GM12891 (cell line): ENCODE measurements around the gene GNLY.
A peak's percentile ranks its signal among the peaks of the same experiment; 100 is the strongest.
"Not testable (repeated sequence)": the region's sequence is repeated elsewhere in the genome, so short reads cannot be mapped to it uniquely, and the experiment has no call there.

Experiments
- DNase-seq: peaks from one replicate; pipeline ENCODE4 v3.0.0; 2011; ENCODE audit warnings: low spot score; ENCODE audit not compliant: insufficient read length
- FAIRE-seq: peaks from 2 replicates; lab custom pipeline; 2011; peaks lifted over from hg19 to GRCh38; lab: Jason Lieb, UNC
- PAX5 ChIP-seq: IDR thresholded peaks from 2 replicates; pipeline ENCODE4 v1.6.1; 2011; ENCODE audit warnings: low read length, moderate library complexity, mild to moderate bottlenecking; ENCODE audit not compliant: insufficient read depth, severe bottlenecking
- POLR2A ChIP-seq: IDR thresholded peaks from 2 replicates; pipeline ENCODE4 v1.6.1; 2011; ENCODE audit warnings: low read depth, low read length, control low read depth
- POLR2AphosphoS5 ChIP-seq: IDR thresholded peaks from 2 replicates; pipeline ENCODE4 v1.6.1; 2011; ENCODE audit warnings: low read depth, low read length, control low read depth
- POU2F2 ChIP-seq: IDR thresholded peaks from 2 replicates; pipeline ENCODE4 v1.6.1; 2011; ENCODE audit warnings: low read depth, mild to moderate bottlenecking, control low read depth, low read length, moderate library complexity
- SPI1 ChIP-seq: IDR thresholded peaks from 2 replicates; pipeline ENCODE4 v1.6.1; 2011; ENCODE audit warnings: low read depth, low read length, control low read depth
- TAF1 ChIP-seq: IDR thresholded peaks from 2 replicates; pipeline ENCODE4 v1.6.1; 2011; ENCODE audit warnings: low read depth, low read length, control low read depth

Gene GNLY

GRCh38 chr2:85663594-85664565 is 30.3 kb upstream of the GNLY start:
- FAIRE-seq (no peak), DNase-seq (no peak)
- TF ChIP-seq POLR2A = no peak
- TF ChIP-seq TAF1 = no peak
- no peak for TF ChIP-seq POLR2AphosphoS5
- no peak for TF ChIP-seq SPI1
- TF ChIP-seq POU2F2 = no peak
- TF ChIP-seq PAX5 = no peak

DNA sequence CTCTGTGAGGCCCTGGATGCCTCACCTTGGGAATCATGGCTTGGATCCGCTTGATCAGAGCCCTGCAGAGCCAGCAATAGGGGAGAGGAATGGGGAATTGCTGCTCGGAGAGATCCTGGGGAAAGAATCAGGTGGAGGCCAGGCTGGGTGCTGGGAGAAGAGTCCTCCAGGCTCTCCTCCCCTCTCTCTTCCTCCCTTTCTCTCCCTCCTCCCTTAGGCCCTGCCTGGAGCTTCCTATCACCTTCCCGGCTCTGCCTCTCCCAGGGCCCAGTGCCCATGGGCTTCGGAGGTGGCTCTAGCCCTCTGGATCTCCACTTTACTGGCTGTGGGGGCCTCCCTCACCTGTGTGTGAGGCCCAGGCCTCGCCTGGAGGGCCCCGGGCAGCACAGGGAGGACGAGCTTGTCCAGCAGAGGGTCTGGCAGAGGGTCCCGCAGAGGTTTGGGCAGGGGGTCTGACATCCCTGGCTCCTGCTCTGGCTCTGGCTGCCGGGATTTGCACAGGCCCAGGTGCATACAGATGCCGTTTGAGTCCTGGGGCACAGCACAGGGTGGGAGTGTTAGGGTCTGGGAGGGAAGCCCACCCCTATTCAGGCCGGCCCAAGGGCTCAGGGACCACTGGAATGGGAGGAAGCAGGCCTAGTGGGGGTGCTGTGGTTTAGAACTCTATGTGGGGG is 28.8 kb upstream of the GNLY start:
- DNase-seq (no peak), FAIRE-seq (no peak)
- TF ChIP-seq TAF1 (no peak), POLR2AphosphoS5 (no peak), POU2F2 (no peak), POLR2A (no peak), PAX5 (no peak), SPI1 (no peak)

DNA sequence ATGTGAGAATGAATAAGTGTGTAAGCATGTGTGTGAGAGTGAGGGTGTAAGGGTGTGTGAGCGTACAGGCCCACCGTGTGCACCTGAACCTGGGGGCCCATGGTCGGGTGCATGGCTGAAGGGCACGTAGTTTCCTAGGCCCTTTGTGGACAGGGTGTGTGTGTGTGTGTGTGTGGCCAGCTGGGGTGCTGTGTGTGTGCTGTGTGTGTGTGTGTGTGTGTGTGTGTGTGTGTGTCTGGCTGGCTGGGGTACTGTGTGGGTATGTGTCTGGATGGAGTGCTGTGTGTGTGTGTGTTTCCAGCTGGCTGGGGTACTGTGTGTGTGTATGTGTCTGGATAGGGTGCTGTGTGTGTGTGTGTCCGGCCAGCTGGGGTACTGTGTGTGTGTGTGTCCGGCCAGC is 28.1 kb upstream of the GNLY start:
- no peak for FAIRE-seq
- DNase-seq = no peak
- TF ChIP-seq POLR2AphosphoS5 (no peak), POLR2A (no peak), TAF1 (no peak), POU2F2 (no peak), SPI1 (no peak), PAX5 (no peak)

DNA sequence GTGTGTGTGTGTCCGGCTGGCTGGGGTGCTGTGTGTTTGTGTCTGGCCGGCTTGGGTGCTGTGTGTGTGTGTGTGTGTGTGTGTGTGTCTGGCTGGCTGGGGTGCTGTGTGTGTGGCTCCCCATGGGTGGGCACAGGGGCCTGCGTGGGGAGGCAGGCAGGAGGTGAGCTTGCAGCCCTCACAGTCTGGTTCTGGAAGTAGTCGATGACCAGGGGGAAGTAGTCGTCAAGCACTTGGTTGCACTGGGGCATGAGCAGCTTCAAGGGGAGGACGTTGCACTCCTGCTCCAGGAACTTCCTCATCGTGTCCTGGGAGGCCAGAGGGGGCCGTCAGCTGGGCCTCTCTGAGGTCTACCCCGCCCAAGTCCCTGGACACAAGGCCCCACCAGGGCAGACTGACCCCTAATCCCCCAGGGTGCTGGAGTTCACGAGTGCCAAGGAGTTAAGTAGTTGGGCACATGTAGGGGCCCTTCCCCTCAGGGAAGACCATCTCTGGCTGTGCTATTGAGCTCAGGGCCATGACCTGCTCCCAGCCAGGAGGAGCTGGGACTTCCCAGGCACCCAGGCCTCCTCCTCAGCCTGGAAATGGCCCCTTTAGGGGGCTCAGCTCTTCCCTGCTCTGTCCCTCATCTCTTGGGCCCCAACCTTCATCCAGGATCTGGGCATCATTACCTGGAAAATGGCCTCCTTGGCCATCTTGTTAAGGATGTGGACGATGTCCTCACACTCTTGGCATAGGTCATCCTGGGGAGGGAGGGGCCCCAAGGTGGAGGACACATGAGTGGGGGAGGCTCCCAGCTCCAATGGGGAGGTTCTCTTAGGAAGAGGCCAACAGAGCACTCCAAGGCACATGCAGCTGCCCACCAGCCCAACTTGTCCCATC is 27.5 kb upstream of the GNLY start:
- FAIRE-seq = no peak
- no peak for TF ChIP-seq POLR2A
- no peak for TF ChIP-seq TAF1
- no peak for TF ChIP-seq PAX5
- no peak for TF ChIP-seq SPI1
- TF ChIP-seq POLR2AphosphoS5 = no peak
- TF ChIP-seq POU2F2 = no peak
- no peak for DNase-seq

GRCh38 chr2:85667561-85668008 is 26.6 kb upstream of the GNLY start:
- no peak for DNase-seq
- no peak for FAIRE-seq
- TF ChIP-seq TAF1 = no peak
- TF ChIP-seq POLR2AphosphoS5 = no peak
- no peak for TF ChIP-seq POLR2A
- TF ChIP-seq PAX5 = no peak
- no peak for TF ChIP-seq POU2F2
- TF ChIP-seq SPI1 = no peak

- no peak for FAIRE-seq
- TF ChIP-seq POU2F2 = no peak
- no peak for TF ChIP-seq PAX5
- TF ChIP-seq SPI1 = no peak
- TF ChIP-seq TAF1 = no peak
- no peak for TF ChIP-seq POLR2AphosphoS5
- no peak for TF ChIP-seq POLR2A
- DNase-seq = no peak
Observed at GRCh38 chr2:85668009-85668856, 25.9 kb upstream of the GNLY start, which contains the start of gene SFTPB. SFTPB (minus strand) TSS chr2:85668199; CDS start chr2:85668183, 16 bp downstream.

GRCh38 chr2:85668857-85669142 is 25.4 kb upstream of the GNLY start:
- no peak for FAIRE-seq
- DNase-seq = no peak
- TF ChIP-seq PAX5 (no peak), POLR2AphosphoS5 (no peak), TAF1 (no peak), POLR2A (no peak), SPI1 (no peak), POU2F2 (no peak)

- peak; percentile 92 for FAIRE-seq
- TF ChIP-seq POU2F2 (peak; percentile 59; the same call in 1 of the 2 replicates), PAX5 (peak; percentile 5), SPI1 (peak; percentile 89), POLR2AphosphoS5 (no peak), POLR2A (no peak), TAF1 (no peak)
- no peak for DNase-seq
Observed at GRCh38 chr2:85669549-85669948, 24.6 kb upstream of the GNLY start.

DNA sequence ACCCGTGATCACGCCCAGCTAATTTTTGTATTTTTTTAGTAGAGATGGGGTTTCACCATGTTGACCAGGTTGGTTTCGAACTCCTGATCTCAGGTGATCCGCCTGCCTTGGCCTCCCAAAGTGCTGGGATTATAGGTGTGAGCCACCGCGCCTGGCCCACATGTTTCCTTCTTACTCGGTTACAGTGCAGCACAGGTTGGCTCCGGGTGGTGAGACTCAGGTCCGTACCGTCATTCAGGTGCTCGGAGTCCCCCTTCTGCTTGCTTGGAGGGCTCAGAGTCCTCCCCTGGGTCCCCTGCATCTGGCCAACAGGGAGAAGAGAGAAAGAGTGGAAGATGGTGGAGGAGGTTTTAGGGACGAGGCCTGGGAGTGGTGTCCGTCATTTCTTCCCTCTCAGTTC is 23.7 kb upstream of the GNLY start:
- DNase-seq = not testable (repeated sequence)

More for the DNA sequence above, 23.7 kb upstream of the GNLY start:
- FAIRE-seq = not testable (repeated sequence)
